Liver (tissue), 9 donors: Measurements from ENCODE around the gene DDB1. TPM values are rescaled to one million over a fixed set of nuclear protein-coding genes. Genes with fewer than 3 reads are reported as not detected.

Experiments
- DNase-seq: peaks from one replicate; pipeline ENCODE4 v3.0.0-alpha.2; 2017; ENCODE audit warnings: low spot score
- H3K27ac ChIP-seq, 2 donors: one replicate each; pipeline ENCODE4 v1.7.0; 2013; ENCODE audit warnings: inconsistent platforms in 2 of 2, low read length in 2 of 2, control low read depth in 1 of 2, low read depth in 1 of 2, mild to moderate bottlenecking in 1 of 2
- H3K27me3 ChIP-seq, 4 donors: one replicate each; pipeline versions ENCODE4 v1.6.1 to v1.7.0; 2013; ENCODE audit warnings: low read length in 3 of 4, inconsistent platforms in 1 of 4, mild to moderate bottlenecking in 1 of 4, moderate library complexity in 1 of 4; ENCODE audit not compliant: control insufficient read depth in 4 of 4, insufficient read depth in 4 of 4
- H3K36me3 ChIP-seq, 4 donors: one replicate each; pipeline versions ENCODE4 v1.6.1 to v1.7.0; 2013; ENCODE audit warnings: low read length in 3 of 4, mild to moderate bottlenecking in 3 of 4, low read depth in 1 of 4, moderate library complexity in 1 of 4; ENCODE audit not compliant: control insufficient read depth in 4 of 4, insufficient read depth in 3 of 4
- H3K4me1 ChIP-seq, 4 donors: one replicate each; pipeline versions ENCODE4 v1.6.1 to v1.7.0; 2013; ENCODE audit warnings: low read length in 3 of 4, mild to moderate bottlenecking in 3 of 4, moderate library complexity in 1 of 4; ENCODE audit not compliant: control insufficient read depth in 4 of 4, insufficient read depth in 4 of 4
- H3K4me3 ChIP-seq, 3 donors: one replicate each; pipeline versions ENCODE4 v1.6.1 to v1.7.0; 2013; ENCODE audit warnings: low read length in 3 of 3, control low read depth in 1 of 3, low read depth in 1 of 3, mild to moderate bottlenecking in 1 of 3
- H3K9ac ChIP-seq, 2 donors: one replicate each; pipeline ENCODE4 v1.7.0; 2013; ENCODE audit warnings: low read length in 2 of 2, mild to moderate bottlenecking in 2 of 2, moderate library complexity in 2 of 2, control low read depth in 1 of 2, low read depth in 1 of 2
- H3K9me3 ChIP-seq, 4 donors: one replicate each; pipeline versions ENCODE4 v1.6.1 to v1.7.0; 2013; ENCODE audit warnings: low read length in 3 of 4; ENCODE audit not compliant: control insufficient read depth in 4 of 4
- CTCF ChIP-seq: fragments of 150-350 bp; IDR thresholded peaks from 2 replicates; pipeline ENCODE4 v1.5.1; 2017; ENCODE audit warnings: improper control_type of control experiment, low read depth, low read length; ENCODE audit not compliant: missing input control
- EGR1 ChIP-seq, 2 donors: IDR thresholded peaks; 2 replicates each; pipeline ENCODE4 v1.6.1; 2016 to 2018; ENCODE audit warnings: antibody characterized with exemption in 2 of 2, low read depth in 2 of 2
- FOXA1 ChIP-seq: IDR thresholded peaks from 2 replicates; pipeline ENCODE4 v1.6.1; 2016; ENCODE audit warnings: antibody characterized with exemption
- FOXA2 ChIP-seq: IDR thresholded peaks from 2 replicates; pipeline ENCODE4 v1.6.1; 2016; ENCODE audit warnings: antibody characterized with exemption
- GABPA ChIP-seq, 2 donors: IDR thresholded peaks in 1 of 2; conservative IDR thresholded peaks in 1 of 2; 2 replicates each; pipeline ENCODE4 v1.6.1; 2016; ENCODE audit warnings: antibody characterized with exemption in 2 of 2, mild to moderate bottlenecking in 1 of 2, moderate library complexity in 1 of 2
- HNF4A ChIP-seq, 2 donors: conservative IDR thresholded peaks; 2 replicates each; pipeline ENCODE4 v1.6.1; 2016; ENCODE audit warnings: antibody characterized with exemption in 2 of 2, mild to moderate bottlenecking in 2 of 2
- HNF4G ChIP-seq: IDR thresholded peaks from 2 replicates; pipeline ENCODE4 v1.6.1; 2016; ENCODE audit warnings: antibody characterized with exemption
- JUND ChIP-seq, 2 donors: IDR thresholded peaks; 2 replicates each; pipeline ENCODE4 v1.6.1; 2016; ENCODE audit warnings: antibody characterized with exemption in 2 of 2
- NR2F2 ChIP-seq: IDR thresholded peaks from 2 replicates; pipeline ENCODE4 v1.6.1; 2016; ENCODE audit warnings: antibody characterized with exemption
- RAD21 ChIP-seq, 2 donors: IDR thresholded peaks; 2 replicates each; pipeline ENCODE4 v1.6.1; 2016; ENCODE audit warnings: antibody characterized with exemption in 2 of 2, mild to moderate bottlenecking in 2 of 2
- RXRA ChIP-seq, 2 donors: IDR thresholded peaks; 2 replicates each; pipeline ENCODE4 v1.6.1; 2017 to 2018; ENCODE audit warnings: antibody characterized with exemption in 2 of 2, mild to moderate bottlenecking in 1 of 2
- SP1 ChIP-seq: IDR thresholded peaks from 2 replicates; pipeline ENCODE4 v1.6.1; 2018; ENCODE audit warnings: antibody characterized with exemption, mild to moderate bottlenecking
- TAF1 ChIP-seq: conservative IDR thresholded peaks from 2 replicates; pipeline ENCODE4 v1.6.1; 2016; ENCODE audit warnings: antibody characterized with exemption, mild to moderate bottlenecking
- YY1 ChIP-seq: IDR thresholded peaks from 2 replicates; pipeline ENCODE4 v1.6.1; 2016; ENCODE audit warnings: antibody characterized with exemption, mild to moderate bottlenecking
- ZBTB33 ChIP-seq: IDR thresholded peaks from 2 replicates; pipeline ENCODE4 v1.6.1; 2016; ENCODE audit warnings: antibody characterized with exemption
- WGBS: extraction: QIAGEN DNeasy Blood & Tissue Kit; methylation state at CpG from one replicate; pipeline ENCODE4 v1.1.7; 2013; 5-methylcytosine and 5-hydroxymethylcytosine counted together
- polyA plus RNA-seq, 2 donors: library from polyadenylated mRNA; stranded (reverse) in 1 of 2; unstranded in 1 of 2; fragments of 200-250 nt in 1 of 2; fragments of >200 nt in 1 of 2; fragmentation: Nextera tagmentation in 1 of 2; extraction: Ambion mirVana in 1 of 2; gene quantifications; one replicate each; pipeline versions ENCODE4 v1.2.1 to v1.2.3, GENCODE V29; 2013 to 2015
- total RNA-seq, 2 donors: library from RNA; depleted of rRNA; stranded (reverse); fragments of >200 nt; gene quantifications; one replicate each; pipeline ENCODE4 v1.2.3, GENCODE V29; 2014
- TF ChIP-seq, protein P1 (sequence below): IDR thresholded peaks from 2 replicates; pipeline ENCODE4 v1.6.1; 2016; ENCODE audit warnings: antibody characterized with exemption
- TF ChIP-seq, protein P2 (sequence below): IDR thresholded peaks from 2 replicates; pipeline ENCODE4 v1.6.1; 2016; ENCODE audit warnings: antibody characterized with exemption
- TF ChIP-seq, protein P3 (sequence below): IDR thresholded peaks from 2 replicates; pipeline ENCODE4 v1.6.1; 2016; ENCODE audit warnings: antibody characterized with exemption, mild to moderate bottlenecking
- donor health status: healthy.
- donor health status: healthy.
- donor health status: healthy.
- donor health status: healthy.
- donor health status: healthy.

DDB1 gene
- total and polyA plus RNA-seq, 4 donors: 37.5 to 146 (median 88.9) TPM

DNA sequence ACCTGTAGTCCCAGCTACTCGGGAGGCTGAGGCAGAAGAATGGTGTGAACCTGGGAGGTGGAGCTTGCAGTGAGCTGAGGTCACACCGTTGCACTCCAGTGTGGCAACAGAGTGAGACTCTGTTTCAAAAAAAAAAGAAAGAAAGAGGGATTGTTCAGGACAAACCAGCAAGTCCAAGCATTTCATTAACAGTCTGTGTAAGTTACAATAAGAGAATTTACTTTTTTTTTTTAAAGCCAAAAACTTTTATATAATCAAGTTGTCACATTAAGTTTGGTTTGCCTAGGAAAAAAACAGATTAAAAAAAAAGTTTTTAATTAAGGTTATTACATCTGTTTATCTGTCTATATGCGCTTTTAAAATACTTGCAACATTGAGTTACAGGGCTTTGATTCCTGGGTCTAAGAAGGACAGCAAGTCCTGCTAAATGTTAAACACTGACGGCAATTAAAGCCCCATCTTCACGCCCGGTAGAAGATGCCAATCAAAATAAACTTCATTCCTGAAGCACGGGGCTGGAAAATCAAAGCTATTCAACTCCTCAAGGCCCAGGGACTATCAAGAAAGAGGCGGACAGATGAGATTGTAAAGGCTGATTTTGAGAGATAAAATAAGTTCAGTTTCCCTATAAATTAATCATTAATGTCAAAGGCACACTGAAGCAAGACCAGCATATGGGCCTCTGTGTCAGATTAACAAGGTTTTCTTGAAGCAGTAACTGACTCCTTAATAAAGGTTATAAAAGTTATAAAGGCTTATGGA, 39.9 kb upstream of the DDB1 start:
- Histone ChIP-seq H3K4me3 (no peak overlapping the region), H3K9me3 (no peaks in the 10 kb centered on the region), H3K27ac (no peak overlapping the region), H3K36me3 (peaks cover 3 to 10% (median 4%) of the 10 kb centered on the region in 4 donors), H3K9ac (no peak overlapping the region), H3K27me3 (no peaks in the 10 kb centered on the region), H3K4me1 (peaks cover 10 to 23% (median 14%) of the 10 kb centered on the region in 4 donors)
- DNase-seq: no peak
- TF ChIP-seq GABPA (IDR thresholded peaks at IDR 0.05 in 1 of 2, conservative IDR thresholded peaks at IDR 0.05 in 1 of 2): no peak
- TF ChIP-seq CTCF: no peak
- TF ChIP-seq, protein P1, sequence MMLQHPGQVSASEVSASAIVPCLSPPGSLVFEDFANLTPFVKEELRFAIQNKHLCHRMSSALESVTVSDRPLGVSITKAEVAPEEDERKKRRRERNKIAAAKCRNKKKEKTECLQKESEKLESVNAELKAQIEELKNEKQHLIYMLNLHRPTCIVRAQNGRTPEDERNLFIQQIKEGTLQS: no peak
- TF ChIP-seq, protein P2, sequence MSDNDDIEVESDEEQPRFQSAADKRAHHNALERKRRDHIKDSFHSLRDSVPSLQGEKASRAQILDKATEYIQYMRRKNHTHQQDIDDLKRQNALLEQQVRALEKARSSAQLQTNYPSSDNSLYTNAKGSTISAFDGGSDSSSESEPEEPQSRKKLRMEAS: no peak
- no peak for TF ChIP-seq JUND (IDR thresholded peaks at IDR 0.05)
- no peak for TF ChIP-seq SP1
- no peak for TF ChIP-seq FOXA1
- no peak for TF ChIP-seq RXRA (IDR thresholded peaks at IDR 0.05)
- TF ChIP-seq YY1: no peak
- no peak for TF ChIP-seq TAF1
- TF ChIP-seq NR2F2: no peak
- TF ChIP-seq HNF4G: no peak
- 85% methylated on average over 8 of the region's 8 CpGs for WGBS

DNA sequence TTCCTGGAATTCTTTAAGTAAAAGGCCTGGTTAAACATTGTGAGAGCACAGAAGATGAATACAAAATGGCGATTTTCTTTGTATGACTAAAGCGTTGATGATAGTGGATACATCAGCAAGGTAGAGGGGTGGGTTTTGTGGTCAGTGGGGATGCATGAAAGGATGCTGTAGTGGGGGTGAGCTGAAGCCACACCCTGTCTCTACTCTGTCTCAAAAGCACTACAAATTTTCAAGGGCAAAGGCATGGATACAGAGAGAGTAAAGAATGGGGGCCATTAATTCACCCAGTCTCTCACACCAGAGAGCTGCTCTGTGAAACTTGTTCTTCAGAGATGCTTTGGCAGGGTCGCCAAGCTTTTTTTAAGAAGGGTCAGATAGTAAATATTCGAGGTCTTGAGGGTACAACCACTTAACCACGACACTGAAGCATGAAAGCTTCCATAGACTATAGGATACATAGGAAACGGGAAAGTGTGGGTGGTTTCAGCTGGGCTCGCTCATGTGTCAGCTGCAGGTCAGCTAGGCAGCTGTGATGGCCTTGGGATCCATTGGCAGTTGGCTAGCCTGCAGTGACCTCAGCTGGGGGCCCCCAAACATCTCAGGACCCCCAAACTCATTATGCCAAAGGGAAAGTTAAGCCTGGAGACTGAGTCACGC, 37.6 kb upstream of the DDB1 start:
- peak overlapping the region in 1 of 2 donors; percentile 77 for H3K27ac ChIP-seq
- H3K9ac ChIP-seq: no peak overlapping the region
- no peak for DNase-seq
- no peaks in the 10 kb centered on the region for H3K9me3 ChIP-seq
- TF ChIP-seq JUND (IDR thresholded peaks at IDR 0.05) (no peak), FOXA1 (no peak), RAD21 (IDR thresholded peaks at IDR 0.05) (no peak), HNF4A (conservative IDR thresholded peaks at IDR 0.05) (no peak), SP1 (no peak), TAF1 (no peak), FOXA2 (no peak), EGR1 (IDR thresholded peaks at IDR 0.05; ENCODE audit: low read depth in 2 of 2) (no peak), RXRA (IDR thresholded peaks at IDR 0.05) (no peak), HNF4G (no peak), NR2F2 (no peak), ZBTB33 (no peak), CTCF (no peak), GABPA (IDR thresholded peaks at IDR 0.05 in 1 of 2, conservative IDR thresholded peaks at IDR 0.05 in 1 of 2) (no peak), YY1 (no peak)
- TF ChIP-seq, protein P1: no peak
- TF ChIP-seq, protein P2: no peak
- TF ChIP-seq, protein P3, sequence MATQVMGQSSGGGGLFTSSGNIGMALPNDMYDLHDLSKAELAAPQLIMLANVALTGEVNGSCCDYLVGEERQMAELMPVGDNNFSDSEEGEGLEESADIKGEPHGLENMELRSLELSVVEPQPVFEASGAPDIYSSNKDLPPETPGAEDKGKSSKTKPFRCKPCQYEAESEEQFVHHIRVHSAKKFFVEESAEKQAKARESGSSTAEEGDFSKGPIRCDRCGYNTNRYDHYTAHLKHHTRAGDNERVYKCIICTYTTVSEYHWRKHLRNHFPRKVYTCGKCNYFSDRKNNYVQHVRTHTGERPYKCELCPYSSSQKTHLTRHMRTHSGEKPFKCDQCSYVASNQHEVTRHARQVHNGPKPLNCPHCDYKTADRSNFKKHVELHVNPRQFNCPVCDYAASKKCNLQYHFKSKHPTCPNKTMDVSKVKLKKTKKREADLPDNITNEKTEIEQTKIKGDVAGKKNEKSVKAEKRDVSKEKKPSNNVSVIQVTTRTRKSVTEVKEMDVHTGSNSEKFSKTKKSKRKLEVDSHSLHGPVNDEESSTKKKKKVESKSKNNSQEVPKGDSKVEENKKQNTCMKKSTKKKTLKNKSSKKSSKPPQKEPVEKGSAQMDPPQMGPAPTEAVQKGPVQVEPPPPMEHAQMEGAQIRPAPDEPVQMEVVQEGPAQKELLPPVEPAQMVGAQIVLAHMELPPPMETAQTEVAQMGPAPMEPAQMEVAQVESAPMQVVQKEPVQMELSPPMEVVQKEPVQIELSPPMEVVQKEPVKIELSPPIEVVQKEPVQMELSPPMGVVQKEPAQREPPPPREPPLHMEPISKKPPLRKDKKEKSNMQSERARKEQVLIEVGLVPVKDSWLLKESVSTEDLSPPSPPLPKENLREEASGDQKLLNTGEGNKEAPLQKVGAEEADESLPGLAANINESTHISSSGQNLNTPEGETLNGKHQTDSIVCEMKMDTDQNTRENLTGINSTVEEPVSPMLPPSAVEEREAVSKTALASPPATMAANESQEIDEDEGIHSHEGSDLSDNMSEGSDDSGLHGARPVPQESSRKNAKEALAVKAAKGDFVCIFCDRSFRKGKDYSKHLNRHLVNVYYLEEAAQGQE: no peak
- peaks cover 10 to 20% (median 14%) of the 10 kb centered on the region in 4 donors for H3K4me1 ChIP-seq
- H3K4me3 ChIP-seq: no peak overlapping the region
- peaks cover 8 to 30% (median 21%) of the 10 kb centered on the region in 4 donors for H3K36me3 ChIP-seq
- H3K27me3 ChIP-seq: no peaks in the 10 kb centered on the region
- 93% methylated on average over 8 of the region's 8 CpGs for WGBS
